GM19025 (cell line): ENCODE measurements around the gene C14orf119.

Source experiments
- ATAC-seq: cut with Tn5 transposase; IDR thresholded peaks from one replicate; pipeline ENCODE4 v1.9.1; 2021; ENCODE audit warnings: mild to moderate bottlenecking, low read depth, moderate library complexity; ENCODE audit not compliant: unreplicated experiment

Gene C14orf119

GRCh38 chr14:23095196-23096108, at the start of gene C14orf119:
C14orf119 (plus strand) TSS chr14:23095505; CDS start chr14:23097659, 2,154 bp downstream.
- peak; percentile 90 for ATAC-seq

- no peak for ATAC-seq
These were observed 48.2 kb upstream of the C14orf119 start for GRCh38 chr14:23047034-23047634.

GRCh38 chr14:23047751-23048693, 47.3 kb upstream of the C14orf119 start:
- ATAC-seq = no peak

- no peak for ATAC-seq
These were observed 46.3 kb upstream of the C14orf119 start for GRCh38 chr14:23049011-23049410.

- ATAC-seq = no peak
These were observed 43.9 kb upstream of the C14orf119 start for GRCh38 chr14:23051141-23052057.

- ATAC-seq = no peak
These were observed 43.1 kb upstream of the C14orf119 start for GRCh38 chr14:23052182-23052623.

- no peak for ATAC-seq
These were observed 42.6 kb upstream of the C14orf119 start for GRCh38 chr14:23052671-23053070.

- ATAC-seq = no peak
These were observed 41.9 kb upstream of the C14orf119 start for GRCh38 chr14:23053426-23053825.

GRCh38 chr14:23054000-23054811, 41.1 kb upstream of the C14orf119 start:
- ATAC-seq = no peak

GRCh38 chr14:23055147-23055550, 40.2 kb upstream of the C14orf119 start:
- ATAC-seq = no peak

GRCh38 chr14:23055621-23056144, 39.6 kb upstream of the C14orf119 start:
- ATAC-seq = no peak

- ATAC-seq = peak; percentile 47
These were observed 39.0 kb upstream of the C14orf119 start for GRCh38 chr14:23056145-23056955.

GRCh38 chr14:23056956-23057756, 38.1 kb upstream of the C14orf119 start, which contains the start of gene CDH24:
CDH24 (minus strand) TSS chr14:23057520; CDS start chr14:23055733, 1,787 bp downstream.
- ATAC-seq = peak; percentile 57

GRCh38 chr14:23057757-23058653, 37.3 kb upstream of the C14orf119 start:
- ATAC-seq = peak; percentile 45

- ATAC-seq = no peak
These were observed 36.4 kb upstream of the C14orf119 start for GRCh38 chr14:23058654-23059504.
